Adrenal gland (tissue), 5 donors: ENCODE data around the gene ASB6.
"Not testable (repeated sequence)": the region's sequence is repeated elsewhere in the genome, so short reads cannot be mapped to it uniquely, and the experiment has no call there.

Experiments used
- CTCF ChIP-seq, 6 experiments: fragments of 450-650 bp in 4 of 6; fragments of 200-600 bp in 2 of 6; sonication (generic) in 1 of 6; IDR thresholded peaks; 1 replicate in 5 of 6; 2 replicates in 1 of 6; pipeline versions ENCODE4 v1.5.1 to v1.8.0; 2016 to 2021; ENCODE audit warnings: antibody characterized with exemption in 6 of 6, mild to moderate bottlenecking in 2 of 6, moderate library complexity in 1 of 6
- POLR2A ChIP-seq, 2 donors: fragments of 450-650 bp; IDR thresholded peaks; one replicate each; pipeline ENCODE4 v1.6.1; 2017; ENCODE audit warnings: antibody characterized with exemption in 2 of 2, mild to moderate bottlenecking in 2 of 2, moderate library complexity in 1 of 2
- donor health status: DM: no; HTN: no; CAD: no.

DNA sequence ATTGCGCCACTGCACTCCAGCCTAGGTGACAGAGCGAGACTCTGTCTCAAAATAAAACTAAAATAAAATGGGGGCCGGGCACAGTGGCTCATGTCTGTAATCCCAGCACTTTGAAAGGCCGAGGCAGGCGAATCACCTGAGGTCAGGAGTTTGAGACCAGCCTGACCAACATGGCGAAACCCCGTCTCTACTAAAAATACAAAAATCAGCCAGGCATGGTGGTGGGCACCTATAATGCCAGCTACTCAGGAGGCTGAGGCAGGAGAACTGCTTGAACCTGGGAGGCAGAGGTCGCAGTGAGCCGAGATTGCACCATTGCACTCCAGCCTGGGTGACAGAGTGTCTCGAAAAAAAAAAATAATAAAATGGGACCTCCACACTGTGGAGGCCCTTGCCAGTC lies 5.6 kb downstream of the ASB6 start:
- TF ChIP-seq CTCF, POLR2A (IDR thresholded peaks at IDR 0.05): not testable (repeated sequence)
